Left ventricle myocardium inferior (tissue), 1 donor: ENCODE measurements around the gene CSN3. TPM values are rescaled to one million over a fixed set of nuclear protein-coding genes. Genes with fewer than 3 reads are reported as not detected.

Experiments
- DNase-seq: peaks from one replicate; pipeline ENCODE4 v3.0.0-alpha.2; 2020
- H3K27ac ChIP-seq: fragments of 200-600 bp; replicated peaks from 2 replicates; pipeline ENCODE4 v1.8.0; 2021
- H3K27me3 ChIP-seq: fragments of 200-600 bp; 2 replicates; pipeline ENCODE4 v1.8.0; 2021; ENCODE audit warnings: low read depth
- H3K36me3 ChIP-seq: fragments of 200-600 bp; 2 replicates; pipeline ENCODE4 v1.8.0; 2021
- H3K4me1 ChIP-seq: fragments of 200-600 bp; 2 replicates; pipeline ENCODE4 v1.8.0; 2021
- H3K4me3 ChIP-seq: fragments of 200-600 bp; 2 replicates; pipeline ENCODE4 v1.8.0; 2021; ENCODE audit warnings: mild to moderate bottlenecking, moderate library complexity
- H3K9me3 ChIP-seq: fragments of 200-600 bp; replicated peaks from 2 replicates; pipeline ENCODE4 v1.8.0; 2021
- intact Hi-C: fragments of 100-400 bp; cut with micrococcal nuclease; formaldehyde crosslinking; loops from one replicate; pipeline ENCODE4 v1.11.0; 2022
- total RNA-seq: library from RNA; stranded (reverse); fragmentation: NEBNext Ultra II Directional; extraction: Animal tissue kit (Norgen Biotek cat#: 25700); gene quantifications from one replicate; pipeline ENCODE4 v1.2.1, GENCODE V29; 2021
- TF ChIP-seq, protein P1 (sequence below): fragments of 200-600 bp; IDR thresholded peaks from 2 replicates; pipeline ENCODE4 v1.8.0; 2021; ENCODE audit warnings: antibody characterized with exemption, mild to moderate bottlenecking, borderline replicate concordance
- donor health status: DM: no; HTN: yes; CAD: no; lungs with severe emphysema.

The CSN3 gene
- total RNA-seq, 1 donor from 2014 or later: not detected

- Histone ChIP-seq H3K36me3 (no peaks in the 10 kb centered on the region), H3K4me3 (no peak overlapping the region), H3K4me1 (no peaks in the 10 kb centered on the region), H3K27me3 (no peaks in the 10 kb centered on the region), H3K9me3 (no peaks in the 10 kb centered on the region), H3K27ac (no peak overlapping the region)
- intact Hi-C loops: no loop called here
- TF ChIP-seq, protein P1, sequence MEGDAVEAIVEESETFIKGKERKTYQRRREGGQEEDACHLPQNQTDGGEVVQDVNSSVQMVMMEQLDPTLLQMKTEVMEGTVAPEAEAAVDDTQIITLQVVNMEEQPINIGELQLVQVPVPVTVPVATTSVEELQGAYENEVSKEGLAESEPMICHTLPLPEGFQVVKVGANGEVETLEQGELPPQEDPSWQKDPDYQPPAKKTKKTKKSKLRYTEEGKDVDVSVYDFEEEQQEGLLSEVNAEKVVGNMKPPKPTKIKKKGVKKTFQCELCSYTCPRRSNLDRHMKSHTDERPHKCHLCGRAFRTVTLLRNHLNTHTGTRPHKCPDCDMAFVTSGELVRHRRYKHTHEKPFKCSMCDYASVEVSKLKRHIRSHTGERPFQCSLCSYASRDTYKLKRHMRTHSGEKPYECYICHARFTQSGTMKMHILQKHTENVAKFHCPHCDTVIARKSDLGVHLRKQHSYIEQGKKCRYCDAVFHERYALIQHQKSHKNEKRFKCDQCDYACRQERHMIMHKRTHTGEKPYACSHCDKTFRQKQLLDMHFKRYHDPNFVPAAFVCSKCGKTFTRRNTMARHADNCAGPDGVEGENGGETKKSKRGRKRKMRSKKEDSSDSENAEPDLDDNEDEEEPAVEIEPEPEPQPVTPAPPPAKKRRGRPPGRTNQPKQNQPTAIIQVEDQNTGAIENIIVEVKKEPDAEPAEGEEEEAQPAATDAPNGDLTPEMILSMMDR: no peak
- DNase-seq: no peak
These were observed 9.0 kb downstream of the CSN3 start for GRCh38 chr4:70251250-70251944.

DNA sequence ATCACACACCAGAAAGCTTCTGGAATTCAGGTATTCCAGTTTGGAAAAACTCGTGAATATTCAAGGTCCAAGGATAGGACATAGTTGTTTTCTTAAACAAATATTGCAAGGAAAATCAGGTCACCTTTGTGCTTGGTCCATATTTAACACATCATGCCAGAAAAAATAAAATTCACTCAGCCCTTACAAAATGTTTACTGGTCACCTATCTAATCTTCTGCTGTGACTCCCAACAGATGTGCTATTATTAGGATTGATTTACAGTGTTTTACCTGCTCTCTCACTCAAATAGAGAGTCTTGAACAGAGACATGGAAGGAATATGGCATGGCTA is 9.5 kb downstream of the CSN3 start:
- TF ChIP-seq, protein P1: no peak
- intact Hi-C loops: no loop called here
- Histone ChIP-seq H3K4me3 (no peak overlapping the region), H3K4me1 (no peaks in the 10 kb centered on the region), H3K27ac (no peak overlapping the region), H3K9me3 (no peaks in the 10 kb centered on the region), H3K27me3 (no peaks in the 10 kb centered on the region), H3K36me3 (no peaks in the 10 kb centered on the region)
- DNase-seq: no peak

DNA sequence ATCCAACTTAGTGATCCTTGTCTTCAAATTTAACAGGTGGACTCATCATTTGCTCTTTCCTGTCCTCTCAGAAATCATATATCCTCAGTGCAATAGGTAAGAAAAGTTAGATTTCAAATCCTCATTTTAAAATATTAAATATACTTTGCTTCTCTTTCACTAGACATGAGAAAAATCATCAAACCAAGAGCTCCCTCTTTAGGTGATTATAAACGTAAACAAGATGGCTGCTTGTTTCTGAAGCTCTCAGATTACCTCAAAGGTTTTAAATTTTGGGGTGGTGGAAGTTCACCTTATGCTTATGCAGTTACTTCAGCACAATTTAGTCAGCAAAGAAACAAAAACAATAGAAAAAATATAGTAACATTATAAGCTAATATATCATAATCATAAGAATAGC is 27.3 kb downstream of the CSN3 start:
- no peak for DNase-seq
- H3K4me1 ChIP-seq: no peaks in the 10 kb centered on the region
- H3K27ac ChIP-seq: no peak overlapping the region
- peaks cover 4% of the 10 kb centered on the region for H3K9me3 ChIP-seq
- H3K4me3 ChIP-seq: no peak overlapping the region
- no peaks in the 10 kb centered on the region for H3K27me3 ChIP-seq
- TF ChIP-seq, protein P1: no peak
- intact Hi-C loops: no loop called here
- H3K36me3 ChIP-seq: no peaks in the 10 kb centered on the region

DNA sequence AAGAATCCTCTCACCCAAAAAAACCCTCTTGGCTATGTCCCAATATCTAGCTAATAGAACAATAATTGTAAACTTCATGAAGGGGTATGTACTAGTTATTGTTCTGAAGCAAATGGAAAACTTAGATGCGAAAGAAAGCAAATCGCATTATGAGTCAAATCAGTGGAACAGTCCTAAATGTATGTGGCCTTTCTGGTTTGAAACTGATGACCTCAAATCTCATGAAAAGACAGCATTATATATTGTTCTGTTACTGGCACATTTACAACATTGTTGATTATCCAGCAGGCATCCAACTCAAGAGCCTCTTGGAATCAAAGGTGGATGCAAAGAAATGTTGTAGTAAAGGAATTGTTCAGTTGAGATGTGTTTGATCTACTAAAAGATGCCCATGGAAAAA is 34.7 kb downstream of the CSN3 start:
- H3K4me1 ChIP-seq: no peaks in the 10 kb centered on the region
- TF ChIP-seq, protein P1: no peak
- H3K27ac ChIP-seq: no peak overlapping the region
- DNase-seq: no peak
- peaks cover 18% of the 10 kb centered on the region for H3K9me3 ChIP-seq
- intact Hi-C loops: no loop called here
- no peaks in the 10 kb centered on the region for H3K27me3 ChIP-seq
- no peak overlapping the region for H3K4me3 ChIP-seq
- no peaks in the 10 kb centered on the region for H3K36me3 ChIP-seq

GRCh38 chr4:70280567-70280966 is 38.2 kb downstream of the CSN3 start:
- intact Hi-C loops: no loop called here
- no peak for DNase-seq
- Histone ChIP-seq H3K27me3 (no peaks in the 10 kb centered on the region), H3K27ac (no peak overlapping the region), H3K9me3 (peaks cover 29% of the 10 kb centered on the region), H3K4me3 (no peak overlapping the region), H3K36me3 (no peaks in the 10 kb centered on the region), H3K4me1 (no peaks in the 10 kb centered on the region)
- TF ChIP-seq, protein P1: no peak

GRCh38 chr4:70288651-70289050 is 46.3 kb downstream of the CSN3 start:
- intact Hi-C loops: no loop called here
- no peaks in the 10 kb centered on the region for H3K4me1 ChIP-seq

More at GRCh38 chr4:70288651-70289050, 46.3 kb downstream of the CSN3 start:
- no peaks in the 10 kb centered on the region for H3K36me3 ChIP-seq
- H3K27me3 ChIP-seq: no peaks in the 10 kb centered on the region
- DNase-seq: no peak
- H3K9me3 ChIP-seq: peaks cover 12% of the 10 kb centered on the region
- TF ChIP-seq, protein P1: no peak
- H3K27ac ChIP-seq: no peak overlapping the region
- no peak overlapping the region for H3K4me3 ChIP-seq
